Activated CD8-positive, alpha-beta T cell treated with anti-CD3 and anti-CD28 coated beads, Interleukin-2, amount 10 ng/mL, durations not matched to agents 7 days and 5 days (primary cell): ENCODE measurements around the gene ANKRD13A. TPM values are rescaled to one million over a fixed set of nuclear protein-coding genes. Genes with fewer than 3 reads are reported as not detected.
"Not testable (repeated sequence)": the region's sequence is repeated elsewhere in the genome, so short reads cannot be mapped to it uniquely, and the experiment has no call there.

Experiments used
- ATAC-seq: fragments of 150-1000 bp; cut with Tn5 transposase; one replicate; pipeline ENCODE4 v1.10.0; 2021; ENCODE audit warnings: moderate library complexity
- CTCF ChIA-PET: fragments of 350-600 bp; sonication (Branson Sonifier 250); formaldehyde crosslinking; loops from one replicate; lab custom pipeline; 2021; ENCODE audit warnings: antibody characterized with exemption; lab: Charles Lee
- POLR2A ChIA-PET: fragments of 350-600 bp; sonication (Branson Sonifier 250); formaldehyde crosslinking; loops from one replicate; lab custom pipeline; 2021; ENCODE audit warnings: antibody characterized with exemption; lab: Charles Lee
- DNase-seq: peaks from one replicate; pipeline ENCODE4 v3.0.0-alpha.2; 2020
- H3K27ac Mint-ChIP-seq: one replicate; pipeline ENCODE4 v1.8.0; 2021; ENCODE audit warnings: mild to moderate bottlenecking, mixed read lengths
- H3K27me3 Mint-ChIP-seq: one replicate; pipeline ENCODE4 v1.8.0; 2021; ENCODE audit warnings: low read depth, mixed read lengths
- H3K36me3 Mint-ChIP-seq: one replicate; pipeline ENCODE4 v1.8.0; 2021; ENCODE audit warnings: low read depth, mixed read lengths
- H3K4me1 Mint-ChIP-seq: one replicate; pipeline ENCODE4 v1.8.0; 2021; ENCODE audit warnings: low read depth, mixed read lengths
- H3K4me3 Mint-ChIP-seq: one replicate; pipeline ENCODE4 v1.8.0; 2021; ENCODE audit warnings: mild to moderate bottlenecking, mixed read lengths
- H3K9me3 Mint-ChIP-seq: one replicate; pipeline ENCODE4 v1.8.0; 2022; ENCODE audit warnings: mixed read lengths; ENCODE audit not compliant: insufficient read depth
- total RNA-seq, 2 experiments: library from RNA; stranded (reverse); gene quantifications; one replicate each; pipeline ENCODE4 v1.2.3, GENCODE V29; 2021

Gene ANKRD13A
- total RNA-seq, 2 experiments from 2014 or later: 76.0 to 78.1 TPM

- POLR2A ChIA-PET: interaction anchor here (1.1 kb wide), 1 partner anchor 14 kb away, joined by 3 read pairs; no protein-coding TSS in a partner anchor
- H3K27me3 Mint-ChIP-seq, CTCF ChIA-PET, ATAC-seq, H3K9me3 Mint-ChIP-seq, DNase-seq, H3K27ac Mint-ChIP-seq, H3K4me3 Mint-ChIP-seq: not testable (repeated sequence)
- H3K36me3 Mint-ChIP-seq: peaks cover 67% of the 10 kb centered on the region
- H3K4me1 Mint-ChIP-seq: peaks cover 30% of the 10 kb centered on the region
These were observed 13.0 kb upstream of the ANKRD13A start for GRCh38 chr12:109986236-109986635.

- Mint-ChIP-seq H3K27ac (no peak overlapping the region), H3K4me1 (peaks cover 25% of the 10 kb centered on the region), H3K36me3 (peaks cover 63% of the 10 kb centered on the region), H3K27me3 (no peaks in the 10 kb centered on the region), H3K9me3 (no peaks in the 10 kb centered on the region), H3K4me3 (no peak overlapping the region)
- DNase-seq (no peak), ATAC-seq (no peak)
- POLR2A ChIA-PET: no interaction called here
- CTCF ChIA-PET: no interaction called here
These were observed 11.6 kb upstream of the ANKRD13A start for GRCh38 chr12:109987615-109988014.

GRCh38 chr12:109988274-109988673 lies 11.0 kb upstream of the ANKRD13A start:
- no peak overlapping the region for H3K27ac Mint-ChIP-seq
- CTCF ChIA-PET: no interaction called here
- no peak overlapping the region for H3K4me3 Mint-ChIP-seq
- H3K4me1 Mint-ChIP-seq: peaks cover 28% of the 10 kb centered on the region
- ATAC-seq (no peak), DNase-seq (no peak)
- H3K27me3 Mint-ChIP-seq: no peaks in the 10 kb centered on the region
- POLR2A ChIA-PET: interaction anchor here (0.6 kb wide), 1 partner anchor 480 kb away, joined by 3 read pairs; the partner anchor contains the start of gene FAM216A
- H3K9me3 Mint-ChIP-seq: no peaks in the 10 kb centered on the region
- H3K36me3 Mint-ChIP-seq: peaks cover 60% of the 10 kb centered on the region

GRCh38 chr12:109988903-109989302 lies 10.3 kb upstream of the ANKRD13A start:
- Mint-ChIP-seq H3K36me3 (peaks cover 56% of the 10 kb centered on the region), H3K27ac (no peak overlapping the region), H3K4me3 (no peak overlapping the region), H3K9me3 (no peaks in the 10 kb centered on the region), H3K27me3 (no peaks in the 10 kb centered on the region), H3K4me1 (peaks cover 34% of the 10 kb centered on the region)
- ATAC-seq: no peak
- ChIA-PET POLR2A (interaction anchor here (0.6 kb wide), 1 partner anchor 480 kb away, joined by 3 read pairs; the partner anchor contains the start of gene FAM216A), CTCF (no interaction called here)
- no peak for DNase-seq

- H3K27ac Mint-ChIP-seq: no peak overlapping the region
- H3K36me3 Mint-ChIP-seq: peaks cover 55% of the 10 kb centered on the region
- H3K4me3 Mint-ChIP-seq: no peak overlapping the region
- ChIA-PET CTCF (no interaction called here), POLR2A (no interaction called here)
- H3K27me3 Mint-ChIP-seq: no peaks in the 10 kb centered on the region
- peaks cover 37% of the 10 kb centered on the region for H3K4me1 Mint-ChIP-seq
- no peaks in the 10 kb centered on the region for H3K9me3 Mint-ChIP-seq
- ATAC-seq: no peak
- no peak for DNase-seq
These were observed 9.8 kb upstream of the ANKRD13A start for GRCh38 chr12:109989380-109989779.

- ChIA-PET POLR2A (interaction anchor here (0.7 kb wide), 1 partner anchor 1134 kb away, joined by 3 read pairs; no protein-coding TSS in a partner anchor), CTCF (no interaction called here)
- DNase-seq: no peak
- Mint-ChIP-seq H3K9me3 (no peaks in the 10 kb centered on the region), H3K27ac (no peak overlapping the region), H3K4me1 (peaks cover 39% of the 10 kb centered on the region), H3K4me3 (no peak overlapping the region), H3K27me3 (no peaks in the 10 kb centered on the region), H3K36me3 (peaks cover 48% of the 10 kb centered on the region)
- ATAC-seq: no peak
These were observed 7.6 kb upstream of the ANKRD13A start for GRCh38 chr12:109991586-109991985.

- ATAC-seq (no peak), DNase-seq (no peak)
- CTCF ChIA-PET: interaction anchor here (0.8 to 1.9 kb wide), 3 partner anchors 20 to 139 kb away, joined by 3 to 7 read pairs (median 3); no protein-coding TSS in a partner anchor
- Mint-ChIP-seq H3K27me3 (no peaks in the 10 kb centered on the region), H3K36me3 (peaks cover 40% of the 10 kb centered on the region), H3K9me3 (no peaks in the 10 kb centered on the region), H3K27ac (peak overlapping the region; percentile 1), H3K4me1 (peaks cover 45% of the 10 kb centered on the region), H3K4me3 (peak overlapping the region; percentile 24)
- POLR2A ChIA-PET: interaction anchor here (0.6 kb wide), 1 partner anchor 47 kb away, joined by 3 read pairs; no protein-coding TSS in a partner anchor
These were observed 6.1 kb upstream of the ANKRD13A start for GRCh38 chr12:109993091-109993490.

- CTCF ChIA-PET: interaction anchor here (0.5 to 2.1 kb wide), 8 partner anchors 10 to 149 kb away, joined by 3 to 7 read pairs (median 4); no protein-coding TSS in a partner anchor
- peak overlapping the region; percentile 99 for H3K4me3 Mint-ChIP-seq
- no peaks in the 10 kb centered on the region for H3K27me3 Mint-ChIP-seq
- DNase-seq: no peak
- peaks cover 33% of the 10 kb centered on the region for H3K36me3 Mint-ChIP-seq
- peak overlapping the region; percentile 96 for H3K27ac Mint-ChIP-seq
- H3K9me3 Mint-ChIP-seq: no peaks in the 10 kb centered on the region
- ATAC-seq: no peak
- POLR2A ChIA-PET: interaction anchor here (1.1 to 1.5 kb wide), 4 partner anchors 12 to 474 kb away, joined by 3 to 6 read pairs (median 4); partner anchors contain the start of gene FAM216A
- H3K4me1 Mint-ChIP-seq: peaks cover 51% of the 10 kb centered on the region
These were observed 4.6 kb upstream of the ANKRD13A start for GRCh38 chr12:109994401-109995175.

- CTCF ChIA-PET: interaction anchor here (1.2 to 2.1 kb wide), 2 partner anchors 10 to 14 kb away, joined by 4 to 5 read pairs; no protein-coding TSS in a partner anchor
- no peaks in the 10 kb centered on the region for H3K9me3 Mint-ChIP-seq
- H3K27me3 Mint-ChIP-seq: no peaks in the 10 kb centered on the region
- DNase-seq: no peak
- H3K4me3 Mint-ChIP-seq: peak overlapping the region; percentile 99
- peak overlapping the region; percentile 96 for H3K27ac Mint-ChIP-seq
- peaks cover 50% of the 10 kb centered on the region for H3K4me1 Mint-ChIP-seq
- POLR2A ChIA-PET: interaction anchor here (1.1 to 1.5 kb wide), 5 partner anchors 9 to 474 kb away, joined by 3 to 6 read pairs (median 4); partner anchors contain the start of gene FAM216A
- H3K36me3 Mint-ChIP-seq: peaks cover 32% of the 10 kb centered on the region
- no peak for ATAC-seq
These were observed 3.9 kb upstream of the ANKRD13A start for GRCh38 chr12:109995361-109995685.

GRCh38 chr12:109995686-109996482 lies 3.3 kb upstream of the ANKRD13A start, which contains the start of gene GIT2:
TSS of gene GIT2 (minus strand) at chr12:109996368. CDS start at chr12:109996224, 144 bp downstream.
- H3K27ac Mint-ChIP-seq: peak within 1 kb of the TSS; percentile 96
- H3K36me3 Mint-ChIP-seq: peaks cover 27% of the 10 kb centered on the region
- DNase-seq (peak; percentile 97), ATAC-seq (peak; percentile 78)
- CTCF ChIA-PET: interaction anchor here (0.8 to 1.2 kb wide), 3 partner anchors 14 to 151 kb away, joined by 3 to 5 read pairs (median 3); no protein-coding TSS in a partner anchor
- peaks cover 52% of the 10 kb centered on the region for H3K4me1 Mint-ChIP-seq
- H3K27me3 Mint-ChIP-seq: no peaks in the 10 kb centered on the region
- POLR2A ChIA-PET: interaction anchor here (1.2 to 1.5 kb wide), 4 partner anchors 9 to 473 kb away, joined by 3 to 6 read pairs (median 4); partner anchors contain the start of gene FAM216A
- H3K9me3 Mint-ChIP-seq: no peaks in the 10 kb centered on the region
- H3K4me3 Mint-ChIP-seq: peak within 1 kb of the TSS; percentile 99

GRCh38 chr12:109996483-109996853 lies 2.8 kb upstream of the ANKRD13A start:
- peak overlapping the region; percentile 99 for H3K4me3 Mint-ChIP-seq
- peaks cover 54% of the 10 kb centered on the region for H3K4me1 Mint-ChIP-seq
- H3K9me3 Mint-ChIP-seq: no peaks in the 10 kb centered on the region
- no peaks in the 10 kb centered on the region for H3K27me3 Mint-ChIP-seq
- H3K36me3 Mint-ChIP-seq: peaks cover 25% of the 10 kb centered on the region
- no peak for DNase-seq
- H3K27ac Mint-ChIP-seq: peak overlapping the region; percentile 88
- POLR2A ChIA-PET: interaction anchor here (1.5 kb wide), 1 partner anchor 8 kb away, joined by 4 read pairs; no protein-coding TSS in a partner anchor
- no peak for ATAC-seq
- CTCF ChIA-PET: interaction anchor here (0.8 to 1.1 kb wide), 2 partner anchors 14 to 151 kb away, joined by 3 read pairs; no protein-coding TSS in a partner anchor
